ENCODE measurements around the gene DOCK2.

Gene DOCK2

DNA sequence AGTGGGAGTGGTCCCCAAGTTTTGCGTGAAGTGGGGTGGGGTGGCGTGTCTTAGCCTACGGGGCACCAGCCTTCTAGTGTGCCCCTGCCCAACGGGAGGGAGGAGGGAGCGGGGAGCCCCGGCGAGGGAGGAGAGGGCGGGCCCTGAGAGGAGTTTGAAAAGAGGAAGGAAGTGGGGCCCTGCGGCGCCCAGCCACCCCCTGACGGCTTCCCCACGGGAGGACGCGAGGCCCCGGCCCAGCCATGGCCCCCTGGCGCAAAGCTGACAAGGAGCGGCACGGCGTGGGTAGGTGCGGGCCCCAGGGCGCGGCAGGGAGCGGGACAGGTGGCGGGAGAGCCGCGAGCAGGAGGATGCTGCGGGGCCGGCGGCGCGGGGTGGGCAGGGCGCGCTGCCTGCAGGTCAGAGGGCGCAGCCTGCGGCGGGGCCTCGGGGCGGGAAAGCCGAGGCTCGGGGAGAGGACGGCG is at the start of gene DOCK2:
Gene DOCK2 (plus strand): TSS at position 191 of the 464 bp plus-strand sequence. CDS start 52 bp downstream, at position 243.
- H3K27ac ChIP-seq: peak within 1 kb of the TSS in 1 of 2 donors; percentile 76
- DNase-seq (ENCODE audit: low spot score): no peak
- TF ChIP-seq, protein P1, sequence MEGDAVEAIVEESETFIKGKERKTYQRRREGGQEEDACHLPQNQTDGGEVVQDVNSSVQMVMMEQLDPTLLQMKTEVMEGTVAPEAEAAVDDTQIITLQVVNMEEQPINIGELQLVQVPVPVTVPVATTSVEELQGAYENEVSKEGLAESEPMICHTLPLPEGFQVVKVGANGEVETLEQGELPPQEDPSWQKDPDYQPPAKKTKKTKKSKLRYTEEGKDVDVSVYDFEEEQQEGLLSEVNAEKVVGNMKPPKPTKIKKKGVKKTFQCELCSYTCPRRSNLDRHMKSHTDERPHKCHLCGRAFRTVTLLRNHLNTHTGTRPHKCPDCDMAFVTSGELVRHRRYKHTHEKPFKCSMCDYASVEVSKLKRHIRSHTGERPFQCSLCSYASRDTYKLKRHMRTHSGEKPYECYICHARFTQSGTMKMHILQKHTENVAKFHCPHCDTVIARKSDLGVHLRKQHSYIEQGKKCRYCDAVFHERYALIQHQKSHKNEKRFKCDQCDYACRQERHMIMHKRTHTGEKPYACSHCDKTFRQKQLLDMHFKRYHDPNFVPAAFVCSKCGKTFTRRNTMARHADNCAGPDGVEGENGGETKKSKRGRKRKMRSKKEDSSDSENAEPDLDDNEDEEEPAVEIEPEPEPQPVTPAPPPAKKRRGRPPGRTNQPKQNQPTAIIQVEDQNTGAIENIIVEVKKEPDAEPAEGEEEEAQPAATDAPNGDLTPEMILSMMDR (IDR thresholded peaks at IDR 0.05): no peak
- peak within 1 kb of the TSS; percentile 71 for H3K4me3 ChIP-seq

DNA sequence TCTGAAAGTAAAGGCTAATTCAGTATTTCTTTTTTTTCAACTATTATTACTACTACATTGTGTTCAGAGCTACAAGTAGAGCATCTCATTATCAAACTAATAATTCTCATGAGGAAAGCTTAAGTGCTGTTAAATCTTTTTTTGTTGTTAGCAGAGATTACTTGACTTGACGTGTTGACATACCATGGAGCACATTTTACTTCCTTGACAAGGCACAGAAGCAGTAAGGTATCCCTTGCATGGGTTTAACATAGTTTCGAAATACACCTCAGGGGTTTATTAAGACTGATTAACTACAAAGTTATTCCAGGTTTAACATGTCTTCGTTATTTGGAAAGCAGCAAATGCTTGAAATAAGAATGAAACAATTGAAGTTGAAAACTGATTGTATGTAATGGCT is 46.5 kb upstream of the DOCK2 start:
- TF ChIP-seq, protein P1 (IDR thresholded peaks at IDR 0.05): no peak
- Histone ChIP-seq H3K4me3 (no peak overlapping the region), H3K27ac (no peak overlapping the region)
- DNase-seq (ENCODE audit: low spot score): no peak

DNA sequence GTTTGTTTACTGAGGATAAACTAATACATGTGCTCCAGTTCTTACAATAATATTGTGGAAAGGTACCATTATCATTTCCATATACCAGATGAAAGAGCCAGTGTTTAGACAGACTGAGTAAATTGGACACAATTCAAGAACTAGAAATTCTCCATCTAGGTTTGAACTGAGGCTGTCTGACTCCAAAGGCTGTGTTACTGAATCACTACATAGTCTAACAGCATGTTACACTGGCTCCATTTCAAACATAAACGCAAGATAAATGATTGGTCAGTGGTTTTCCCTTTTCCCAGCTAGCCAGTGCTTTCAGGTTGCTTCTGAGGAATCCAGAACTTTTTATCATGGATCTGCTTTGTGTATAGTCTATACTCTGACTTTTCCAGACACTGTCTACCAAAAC is 45.4 kb upstream of the DOCK2 start:
- Histone ChIP-seq H3K4me3 (no peak overlapping the region), H3K27ac (no peak overlapping the region)
- TF ChIP-seq, protein P1 (IDR thresholded peaks at IDR 0.05): no peak
- DNase-seq (ENCODE audit: low spot score): no peak

DNA sequence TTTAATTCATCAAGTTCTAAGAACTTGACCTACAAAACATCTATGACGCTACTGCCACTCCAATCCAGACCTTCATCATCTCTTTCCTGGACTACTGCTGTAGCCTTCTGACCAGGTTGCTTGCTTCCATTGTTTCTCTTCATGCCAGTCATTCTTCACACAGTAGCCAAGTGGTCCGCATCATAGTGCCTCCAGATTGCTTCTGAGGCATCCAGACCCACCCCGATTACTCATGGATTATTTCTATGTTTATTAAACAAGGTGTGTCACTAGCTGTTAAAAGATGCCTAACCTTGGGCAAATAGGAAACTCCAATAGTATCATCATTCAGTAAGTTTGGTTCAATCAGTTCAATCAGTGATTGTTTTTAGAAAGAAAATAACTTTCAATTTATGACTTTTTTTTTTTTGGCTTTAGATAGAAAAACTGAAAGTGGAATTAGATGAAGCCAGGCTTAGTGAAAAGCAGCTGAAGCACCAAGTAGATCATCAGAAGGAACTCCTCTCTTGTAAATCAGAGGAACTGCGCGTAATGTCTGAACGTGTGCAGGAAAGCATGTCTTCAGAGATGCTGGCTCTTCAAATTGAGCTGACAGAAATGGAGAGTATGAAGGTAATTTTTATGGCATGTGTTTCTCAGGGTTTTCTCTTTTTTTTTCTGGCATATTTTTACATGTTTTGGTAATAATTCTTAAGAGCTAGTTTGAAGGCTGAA is 44.0 kb upstream of the DOCK2 start:
- no peak overlapping the region for H3K4me3 ChIP-seq
- no peak overlapping the region for H3K27ac ChIP-seq
- DNase-seq (ENCODE audit: low spot score): no peak
- TF ChIP-seq, protein P1 (IDR thresholded peaks at IDR 0.05): no peak

DNA sequence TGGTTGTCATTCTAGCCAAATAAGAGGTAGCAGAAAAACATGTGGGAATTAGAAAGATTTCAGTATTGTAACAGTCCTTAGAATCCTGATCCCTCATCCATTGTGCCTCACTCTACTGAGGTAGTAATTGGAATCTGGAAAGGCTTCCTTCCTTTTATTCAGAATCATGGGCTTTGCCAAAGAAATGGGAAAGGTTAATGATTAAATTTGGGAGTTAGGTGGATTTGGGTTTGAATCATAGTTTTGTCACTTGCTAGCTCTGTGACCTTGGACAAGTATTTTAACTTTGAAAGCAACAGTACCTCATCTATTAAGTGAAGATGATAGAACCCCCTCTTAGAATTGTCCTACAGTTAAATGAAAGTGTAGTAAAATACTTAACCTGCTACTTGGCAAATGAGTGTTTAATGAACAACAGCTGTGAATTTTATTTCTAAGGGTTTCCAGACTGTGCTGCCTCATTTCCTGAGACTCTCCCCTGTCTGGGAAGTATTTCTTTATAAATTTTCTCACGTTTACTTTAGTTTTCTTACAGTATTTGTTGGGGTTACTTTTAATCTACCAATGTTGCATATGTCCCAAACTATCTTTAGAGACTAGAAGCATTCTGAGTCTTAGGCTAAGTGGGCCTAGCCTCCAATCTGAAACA is 41.8 kb upstream of the DOCK2 start:
- no peak overlapping the region for H3K27ac ChIP-seq
- TF ChIP-seq, protein P1 (IDR thresholded peaks at IDR 0.05): no peak
- no peak for DNase-seq (ENCODE audit: low spot score)
- no peak overlapping the region for H3K4me3 ChIP-seq

DNA sequence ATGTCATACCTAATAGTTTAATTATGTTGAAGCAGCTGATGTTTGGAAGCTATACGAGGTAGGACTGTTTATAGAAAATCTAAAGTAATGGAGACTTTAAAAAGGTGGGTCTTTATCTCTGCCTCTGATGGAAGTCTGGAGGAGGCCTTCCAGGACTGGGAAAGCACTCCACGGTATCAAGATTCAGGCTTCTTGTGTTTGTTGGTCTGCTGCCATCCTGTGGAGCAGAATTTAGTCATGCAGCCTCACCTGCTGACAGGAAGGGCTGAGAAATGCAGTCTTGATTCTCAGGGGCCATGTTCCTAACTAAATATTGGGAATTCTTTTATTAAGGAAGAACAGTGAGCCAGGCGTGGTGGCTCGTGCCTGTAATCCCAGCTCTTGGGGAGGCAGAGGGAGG is 37.6 kb upstream of the DOCK2 start:
- no peak overlapping the region for H3K27ac ChIP-seq
- DNase-seq (ENCODE audit: low spot score): no peak
- no peak overlapping the region for H3K4me3 ChIP-seq
- TF ChIP-seq, protein P1 (IDR thresholded peaks at IDR 0.05): no peak

DNA sequence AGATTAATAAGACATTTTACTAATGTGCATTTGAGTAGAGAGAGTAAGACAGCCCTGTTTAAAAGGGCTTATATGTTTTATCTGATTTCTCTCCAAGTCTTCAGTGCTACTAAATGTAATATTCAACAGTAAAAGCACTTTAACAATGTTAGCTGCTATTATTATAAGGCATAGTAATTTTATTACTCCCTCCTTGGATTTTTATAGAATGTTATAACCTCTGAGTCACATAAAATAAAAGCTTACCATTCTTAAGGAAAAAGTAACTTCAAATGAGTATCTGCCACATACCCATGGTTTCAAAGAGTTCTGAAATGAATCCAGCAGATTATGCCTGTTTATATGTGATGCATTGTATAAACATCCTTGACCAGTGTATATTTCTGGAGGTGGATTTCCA is 34.5 kb upstream of the DOCK2 start:
- no peak for DNase-seq (ENCODE audit: low spot score)
- TF ChIP-seq, protein P1 (IDR thresholded peaks at IDR 0.05): no peak
- no peak overlapping the region for H3K4me3 ChIP-seq
- H3K27ac ChIP-seq: no peak overlapping the region
